NT2/D1 (cell line): ENCODE measurements around the gene NDST1.

Experiments
- DNase-seq: peaks from one replicate; pipeline ENCODE4 v3.0.0-alpha.2; 2011; ENCODE audit warnings: low read depth, low spot score
- H3K27me3 ChIP-seq: 2 replicates; pipeline ENCODE4 v1.6.0; 2011; ENCODE audit warnings: mild to moderate bottlenecking; ENCODE audit not compliant: insufficient read length, insufficient read depth
- H3K36me3 ChIP-seq: 2 replicates; pipeline ENCODE4 v1.6.1; 2011; ENCODE audit warnings: mild to moderate bottlenecking, low read length, mixed read lengths; ENCODE audit not compliant: insufficient read depth, insufficient read length
- H3K4me1 ChIP-seq: 2 replicates; pipeline ENCODE4 v1.5.1; 2011; ENCODE audit not compliant: insufficient read depth, insufficient read length
- H3K4me3 ChIP-seq: 2 replicates; pipeline ENCODE4 v1.5.1; 2011; ENCODE audit warnings: low read depth; ENCODE audit not compliant: insufficient read length
- H3K9ac ChIP-seq: 2 replicates; pipeline ENCODE4 v1.6.0; 2011; ENCODE audit warnings: low read depth; ENCODE audit not compliant: insufficient read length
- H3K9me3 ChIP-seq: 2 replicates; pipeline ENCODE4 v1.5.1; 2011; ENCODE audit warnings: mild to moderate bottlenecking, low read length; ENCODE audit not compliant: insufficient read depth
- SUZ12 ChIP-seq: IDR thresholded peaks from 2 replicates; pipeline ENCODE4 v1.6.1; 2011; ENCODE audit not compliant: insufficient read length, insufficient read depth; ENCODE audit errors: extremely low read depth
- YY1 ChIP-seq: IDR thresholded peaks from 2 replicates; pipeline ENCODE4 v1.6.1; 2011; ENCODE audit not compliant: insufficient read length, insufficient read depth
- ZNF274 ChIP-seq: IDR thresholded peaks from 2 replicates; pipeline ENCODE4 v1.6.1; 2011; ENCODE audit warnings: mild to moderate bottlenecking, low read depth, low read length

NDST1 gene

DNA sequence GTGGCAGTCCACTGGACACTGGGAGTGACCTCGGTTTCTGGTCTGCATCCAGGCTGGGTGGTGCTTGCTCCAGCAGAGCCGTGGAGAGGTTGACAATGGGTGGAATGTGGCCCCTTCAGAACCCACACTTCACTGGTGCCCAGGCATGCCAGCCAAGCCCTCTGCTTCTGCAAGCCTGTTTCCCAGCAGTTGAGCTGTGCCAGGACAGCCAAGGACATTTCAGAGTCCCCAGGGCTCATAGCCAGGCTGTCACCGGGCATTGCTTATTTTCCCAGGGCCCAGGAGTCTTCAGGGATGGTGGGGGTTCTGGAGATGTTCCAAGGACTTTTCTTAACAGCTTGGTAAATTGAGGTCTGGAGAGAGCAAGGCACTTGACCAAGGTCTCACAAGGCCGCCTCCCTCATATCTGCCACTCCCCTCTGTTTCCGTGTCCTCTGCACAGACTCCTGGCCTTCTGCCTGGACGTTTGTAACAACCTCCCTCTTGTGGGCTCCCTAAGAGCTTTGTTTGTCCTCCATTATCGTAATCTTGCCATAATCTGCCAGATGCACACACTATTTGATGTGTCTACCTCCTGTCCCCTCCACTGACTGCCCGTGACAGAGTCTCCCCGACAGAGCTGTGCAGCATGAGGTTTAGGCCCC is 3.8 kb upstream of the NDST1 start:
- Histone ChIP-seq H3K4me1 (peaks cover 37% of the 10 kb centered on the region), H3K27me3 (no peaks in the 10 kb centered on the region), H3K9ac (no peak overlapping the region), H3K4me3 (no peak overlapping the region), H3K9me3 (no peaks in the 10 kb centered on the region), H3K36me3 (peaks cover 53% of the 10 kb centered on the region)
- no peak for TF ChIP-seq ZNF274
- no peak for TF ChIP-seq YY1
- no peak for TF ChIP-seq SUZ12
- no peak for DNase-seq

DNA sequence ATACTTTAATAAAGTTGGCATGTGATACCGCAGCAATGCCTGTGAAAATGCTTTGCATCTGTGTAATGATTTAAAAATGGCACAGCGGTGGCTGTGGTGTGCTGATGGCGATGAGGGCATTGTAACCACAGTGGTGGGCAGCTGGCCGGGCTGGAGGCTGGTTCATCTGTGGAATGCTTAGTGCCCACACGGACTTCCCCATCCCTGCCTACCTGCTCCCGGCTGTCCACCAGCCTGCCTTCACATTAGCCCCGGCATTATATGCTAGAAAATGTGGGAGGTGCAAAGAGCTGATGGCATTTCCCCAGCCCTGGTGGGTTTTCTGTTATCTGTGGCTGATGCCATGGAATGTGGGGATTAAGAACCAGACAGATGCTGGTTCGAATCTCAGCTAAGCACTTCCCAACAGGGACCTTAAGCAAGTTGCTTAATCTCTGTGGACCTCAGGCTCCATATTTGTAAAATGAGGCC is 2.9 kb upstream of the NDST1 start:
- H3K4me3 ChIP-seq: no peak overlapping the region
- H3K4me1 ChIP-seq: peaks cover 29% of the 10 kb centered on the region
- no peak overlapping the region for H3K9ac ChIP-seq
- H3K9me3 ChIP-seq: no peaks in the 10 kb centered on the region
- H3K27me3 ChIP-seq: no peaks in the 10 kb centered on the region
- no peak for DNase-seq
- peaks cover 44% of the 10 kb centered on the region for H3K36me3 ChIP-seq
- no peak for TF ChIP-seq YY1
- no peak for TF ChIP-seq SUZ12
- no peak for TF ChIP-seq ZNF274

DNA sequence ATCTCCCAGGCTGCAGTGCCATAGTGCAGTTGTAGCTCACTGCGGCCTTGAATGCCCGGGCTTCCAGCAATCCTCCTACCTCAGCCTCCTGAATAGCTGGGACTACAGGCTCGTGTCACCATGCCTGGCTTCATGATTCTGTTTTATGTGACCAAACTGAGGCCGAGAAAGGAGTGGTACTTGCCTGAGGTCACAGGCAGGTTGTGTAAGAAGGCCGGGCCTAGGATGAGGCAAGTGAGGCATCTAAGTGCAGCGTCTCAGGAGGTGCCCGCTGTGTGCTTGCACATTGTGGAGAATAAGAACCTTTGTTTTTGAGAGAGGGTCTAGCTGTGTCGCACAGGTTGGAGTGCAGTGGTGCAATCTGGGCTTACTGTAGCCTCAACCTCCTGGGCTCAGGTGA is 2.1 kb upstream of the NDST1 start:
- Histone ChIP-seq H3K9me3 (no peaks in the 10 kb centered on the region), H3K4me3 (no peak overlapping the region), H3K9ac (no peak overlapping the region), H3K27me3 (no peaks in the 10 kb centered on the region), H3K4me1 (peaks cover 27% of the 10 kb centered on the region), H3K36me3 (peaks cover 38% of the 10 kb centered on the region)
- DNase-seq: no peak
- no peak for TF ChIP-seq YY1

DNA sequence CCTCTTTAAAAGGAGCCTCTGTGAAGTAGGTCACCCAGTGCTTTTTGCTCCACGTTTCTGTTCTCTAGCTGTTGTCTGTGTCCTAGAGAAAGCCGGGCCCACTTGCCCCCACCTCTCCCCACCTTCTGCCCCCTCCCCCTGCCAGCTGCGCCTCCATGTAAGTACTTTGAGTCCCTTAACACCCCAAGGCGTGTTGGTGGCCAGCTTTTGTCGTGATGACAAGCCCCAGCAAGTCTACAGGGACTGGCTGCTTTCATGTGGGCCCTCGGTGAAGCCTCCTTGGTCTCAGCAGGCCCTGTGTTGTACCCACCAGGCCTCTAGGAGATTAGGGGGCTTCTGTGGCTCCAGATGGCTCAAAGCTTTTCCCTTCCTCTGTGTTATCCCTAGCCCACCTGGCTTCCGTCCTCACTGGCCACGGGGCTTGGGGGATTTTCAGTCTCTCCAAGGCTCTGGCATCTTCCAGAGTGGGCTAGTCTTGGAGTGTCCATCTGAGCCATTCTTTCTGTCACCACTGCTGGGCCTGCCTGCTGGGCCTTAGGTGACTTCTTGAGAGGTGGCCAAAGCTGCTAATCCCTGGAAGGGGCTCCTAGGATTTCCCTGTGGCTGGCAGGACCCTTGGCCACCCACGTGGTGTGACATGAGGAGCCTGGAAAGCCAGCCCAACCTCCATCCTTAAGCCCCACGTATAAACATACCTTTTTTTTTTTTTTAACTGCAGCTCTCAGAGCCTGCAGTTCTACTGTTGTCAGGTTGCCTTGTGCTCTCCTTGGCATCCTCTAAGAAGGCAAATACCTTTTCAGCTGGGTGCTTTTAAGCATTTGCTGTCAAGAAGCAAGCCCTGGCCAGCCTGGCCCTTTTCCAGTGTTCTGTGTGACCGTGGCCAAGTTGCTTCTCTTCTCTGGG is 1.1 kb upstream of the NDST1 start:
- Histone ChIP-seq H3K9me3 (no peaks in the 10 kb centered on the region), H3K4me1 (peaks cover 32% of the 10 kb centered on the region), H3K27me3 (no peaks in the 10 kb centered on the region), H3K9ac (no peak overlapping the region), H3K4me3 (no peak overlapping the region), H3K36me3 (peaks cover 30% of the 10 kb centered on the region)
- DNase-seq: no peak
- no peak for TF ChIP-seq SUZ12
- no peak for TF ChIP-seq ZNF274
- no peak for TF ChIP-seq YY1

DNA sequence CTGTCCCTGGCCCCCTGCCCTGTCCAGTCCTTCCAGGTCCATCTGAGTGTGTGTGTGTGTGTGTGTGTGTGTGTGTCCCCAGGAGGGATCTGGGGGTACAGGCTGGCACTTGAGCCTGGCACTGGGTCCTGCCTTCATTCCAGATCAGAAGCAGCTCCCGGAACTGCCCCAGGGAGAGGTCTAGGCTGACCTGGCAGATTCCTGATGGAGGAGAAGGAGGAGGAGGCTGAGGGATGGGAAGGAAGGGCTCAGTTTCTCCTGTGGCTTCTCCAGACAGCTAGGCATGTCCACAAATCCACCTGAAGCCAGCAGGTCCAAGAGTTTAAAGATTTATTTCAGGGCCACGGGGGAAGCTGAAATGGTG is 328 bp downstream of the NDST1 start:
- no peak overlapping the region for H3K4me3 ChIP-seq
- no peaks in the 10 kb centered on the region for H3K9me3 ChIP-seq
- no peak for DNase-seq
- H3K36me3 ChIP-seq: peaks cover 21% of the 10 kb centered on the region
- H3K4me1 ChIP-seq: peaks cover 31% of the 10 kb centered on the region
- H3K9ac ChIP-seq: peak overlapping the region; percentile 18
- H3K27me3 ChIP-seq: no peaks in the 10 kb centered on the region
- TF ChIP-seq YY1 (no peak), SUZ12 (no peak), ZNF274 (no peak)

DNA sequence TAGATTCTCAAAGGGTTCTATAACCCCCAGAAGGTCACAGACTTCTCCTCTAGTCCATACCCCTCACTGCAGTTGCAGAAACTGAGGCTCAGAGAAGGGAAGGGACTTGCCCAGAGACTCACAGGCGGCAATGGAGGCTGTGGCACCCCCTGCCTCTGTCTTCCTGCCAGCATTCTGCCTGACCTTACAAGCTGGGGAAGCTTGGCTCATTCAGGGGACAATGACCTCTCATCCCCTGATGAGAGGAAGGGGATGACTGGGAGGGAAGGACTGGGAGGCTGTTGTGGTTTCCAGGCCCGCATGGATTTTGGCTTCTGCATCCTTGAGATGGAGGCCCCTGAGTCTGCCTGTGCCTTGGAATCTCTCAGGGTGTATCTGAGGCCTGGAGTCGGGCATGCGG is 897 bp downstream of the NDST1 start:
- Histone ChIP-seq H3K9me3 (no peaks in the 10 kb centered on the region), H3K27me3 (no peaks in the 10 kb centered on the region), H3K4me1 (peaks cover 31% of the 10 kb centered on the region), H3K4me3 (no peak overlapping the region), H3K36me3 (peaks cover 19% of the 10 kb centered on the region), H3K9ac (no peak overlapping the region)
- TF ChIP-seq ZNF274: no peak
- TF ChIP-seq SUZ12: no peak
- no peak for TF ChIP-seq YY1
- DNase-seq: no peak

DNA sequence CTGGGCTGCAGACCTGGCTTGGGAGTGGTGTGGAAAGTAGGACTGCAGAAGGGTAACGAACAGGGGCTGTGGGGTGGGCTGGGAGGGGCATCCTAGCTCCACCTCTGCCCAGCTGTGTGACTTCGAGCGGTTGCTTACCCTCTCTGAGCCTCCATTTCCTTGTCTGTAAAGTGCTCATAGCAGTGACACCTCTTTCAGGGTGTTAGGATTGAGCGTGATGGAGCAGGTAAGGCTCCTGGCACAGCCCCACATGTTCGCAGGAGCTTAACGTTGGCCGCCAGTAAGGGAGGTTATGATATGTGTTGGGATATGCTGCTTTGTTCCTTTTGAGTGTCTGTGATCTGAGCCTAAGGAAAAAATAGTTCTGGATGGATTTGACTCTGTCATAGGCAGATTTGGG is 2.1 kb downstream of the NDST1 start:
- Histone ChIP-seq H3K9ac (no peak overlapping the region), H3K4me1 (peaks cover 34% of the 10 kb centered on the region), H3K9me3 (no peaks in the 10 kb centered on the region), H3K4me3 (no peak overlapping the region), H3K36me3 (peaks cover 21% of the 10 kb centered on the region), H3K27me3 (no peaks in the 10 kb centered on the region)
- no peak for TF ChIP-seq ZNF274
- no peak for TF ChIP-seq SUZ12
- no peak for TF ChIP-seq YY1
- no peak for DNase-seq
